SK-N-SH (cell line): ENCODE measurements around the gene COQ9. TPM values are rescaled to one million over a fixed set of nuclear protein-coding genes. Genes with fewer than 3 reads are reported as not detected.

Source experiments
- CTCF ChIA-PET: fragments of 300-600, 350-600 bp; formaldehyde crosslinking; extraction: SDS; loops from one replicate; lab custom pipeline; 2021; lab: Yijun Ruan, JAX
- POLR2A ChIA-PET: fragments of 350-600 bp; sonication (Branson Sonifier 250); formaldehyde crosslinking; extraction: SDS; loops from one replicate; lab custom pipeline; 2020; ENCODE audit warnings: antibody characterized with exemption, inconsistent platforms; lab: Yijun Ruan, JAX
- DNase-seq: peaks from one replicate; pipeline ENCODE4 v3.0.0; 2012
- H2AFZ ChIP-seq: fragments of 200-600 bp; sonication (generic); 2 replicates; pipeline ENCODE4 v1.8.1; 2016; ENCODE audit warnings: antibody characterized with exemption, mild to moderate bottlenecking, low read depth
- H3F3A ChIP-seq: fragments of 200-600 bp; sonication (generic); replicated peaks from 2 replicates; pipeline ENCODE3; 2016; ENCODE audit warnings: antibody characterized with exemption, mild to moderate bottlenecking; ENCODE audit not compliant: insufficient read depth
- H3K27ac ChIP-seq, 2 experiments: fragments of 200-500 bp in 1 of 2; fragments of 200-600 bp in 1 of 2; sonication (Bioruptor generic) in 1 of 2; sonication (generic), shearing (Covaris generic) in 1 of 2; 2 replicates each; pipeline versions ENCODE4 v1.5.1 to v1.6.1; 2014 to 2016; ENCODE audit warnings: low read depth in 2 of 2, inconsistent platforms in 1 of 2, low read length in 1 of 2, mild to moderate bottlenecking in 1 of 2, mixed read lengths in 1 of 2
- H3K27me3 ChIP-seq: fragments of 200-600 bp; sonication (generic), shearing (Covaris generic); 2 replicates; pipeline ENCODE4 v1.6.1; 2016; ENCODE audit warnings: mixed run types; ENCODE audit not compliant: insufficient read depth
- H3K36me3 ChIP-seq, 2 experiments: fragments of 200-500 bp in 1 of 2; fragments of 200-600 bp in 1 of 2; sonication (Bioruptor generic) in 1 of 2; sonication (generic) in 1 of 2; replicated peaks in 1 of 2; 2 replicates each; pipeline versions ENCODE3 to v1.5.1; 2014 to 2016; ENCODE audit warnings: low read length in 1 of 2, mild to moderate bottlenecking in 1 of 2; ENCODE audit not compliant: insufficient read depth in 2 of 2, control insufficient read depth in 1 of 2
- H3K4me1 ChIP-seq, 2 experiments: fragments of 200-500 bp in 1 of 2; fragments of 200-600 bp in 1 of 2; sonication (Bioruptor generic) in 1 of 2; sonication (generic), shearing (Covaris generic) in 1 of 2; 2 replicates each; pipeline versions ENCODE4 v1.5.1 to v1.6.1; 2014 to 2016; ENCODE audit warnings: low read depth in 1 of 2, low read length in 1 of 2, mixed run types in 1 of 2; ENCODE audit not compliant: insufficient read depth in 2 of 2, control insufficient read depth in 1 of 2
- H3K4me2 ChIP-seq: fragments of 200-600 bp; sonication (generic), shearing (Covaris generic); 2 replicates; pipeline ENCODE4 v1.6.1; 2017; ENCODE audit warnings: mixed run types
- H3K4me3 ChIP-seq, 2 experiments: fragments of 200-500 bp in 1 of 2; fragments of 200-600 bp in 1 of 2; sonication (Bioruptor generic) in 1 of 2; sonication (generic), shearing (Covaris generic) in 1 of 2; 2 replicates each; pipeline versions ENCODE4 v1.5.1 to v1.8.1; 2014 to 2016; ENCODE audit warnings: low read depth in 2 of 2, inconsistent platforms in 1 of 2, low read length in 1 of 2, mild to moderate bottlenecking in 1 of 2, mixed read lengths in 1 of 2, moderate library complexity in 1 of 2
- H3K79me2 ChIP-seq: fragments of 200-600 bp; sonication (generic); 2 replicates; pipeline ENCODE4 v1.8.1; 2017; ENCODE audit warnings: mild to moderate bottlenecking; ENCODE audit not compliant: insufficient read depth
- H3K9ac ChIP-seq: fragments of 200-600 bp; sonication (generic); 2 replicates; pipeline ENCODE4 v1.6.1; 2017; ENCODE audit warnings: mixed run types
- H3K9me2 ChIP-seq: fragments of 200-600 bp; sonication (generic); 2 replicates; pipeline ENCODE4 v1.6.1; 2017; ENCODE audit warnings: mixed run types
- H3K9me3 ChIP-seq: fragments of 200-600 bp; sonication (generic); 2 replicates; pipeline ENCODE4 v1.6.1; 2017; ENCODE audit warnings: mixed run types, mild to moderate bottlenecking, moderate library complexity
- H4K20me1 ChIP-seq: fragments of 200-600 bp; sonication (generic); 2 replicates; pipeline ENCODE4 v1.6.1; 2017; ENCODE audit warnings: mild to moderate bottlenecking, mixed run types; ENCODE audit not compliant: insufficient read depth
- EP300 ChIP-seq, 2 experiments: IDR thresholded peaks; 2 replicates each; pipeline versions ENCODE4 v1.4.0 to v1.6.1; 2012; ENCODE audit warnings: borderline replicate concordance in 1 of 2, low read depth in 1 of 2, low read length in 1 of 2
- FOXJ3 ChIP-seq: sonication (generic); formaldehyde crosslinking; IDR thresholded peaks from 2 replicates; pipeline ENCODE4 v1.5.1; 2020; ENCODE audit warnings: mild to moderate bottlenecking, missing genetic modification reagents
- GATA2 ChIP-seq: sonication (generic); formaldehyde crosslinking; IDR thresholded peaks from 2 replicates; pipeline ENCODE4 v1.5.0; 2020; ENCODE audit warnings: mild to moderate bottlenecking, missing genetic modification reagents
- IRF3 ChIP-seq: fragments of 150-350 bp; IDR thresholded peaks from 2 replicates; pipeline ENCODE4 v1.6.1; 2016; ENCODE audit warnings: mild to moderate bottlenecking, low read depth, low read length
- JUND ChIP-seq: IDR thresholded peaks from 2 replicates; pipeline ENCODE4 v1.4.0; 2012
- MXI1 ChIP-seq: IDR thresholded peaks from 2 replicates; pipeline ENCODE4 v1.6.1; 2012; ENCODE audit warnings: mild to moderate bottlenecking, low read depth, low read length, improper control_type of control experiment
- NRF1 ChIP-seq: IDR thresholded peaks from 2 replicates; pipeline ENCODE4 v1.6.1; 2012; ENCODE audit warnings: low read depth, mild to moderate bottlenecking, low read length
- PBX3 ChIP-seq: IDR thresholded peaks from 2 replicates; pipeline ENCODE4; 2012
- RCOR1 ChIP-seq: fragments of 150-350 bp; IDR thresholded peaks from 2 replicates; pipeline ENCODE4 v1.6.1; 2017; ENCODE audit warnings: antibody characterized with exemption, low read length
- REST ChIP-seq: IDR thresholded peaks from 2 replicates; pipeline ENCODE4 v1.6.1; 2012; ENCODE audit warnings: mild to moderate bottlenecking, low read depth, low read length, moderate library complexity
- RFX5 ChIP-seq: IDR thresholded peaks from 2 replicates; pipeline ENCODE4 v1.6.1; 2012; ENCODE audit warnings: mild to moderate bottlenecking, improper control_type of control experiment, low read length
- TEAD4 ChIP-seq: IDR thresholded peaks from 2 replicates; pipeline ENCODE4 v1.4.0; 2012; ENCODE audit warnings: mild to moderate bottlenecking, borderline replicate concordance; ENCODE audit not compliant: insufficient read depth
- ZBTB33 ChIP-seq: IDR thresholded peaks from 2 replicates; pipeline ENCODE4 v1.4.0; 2012; ENCODE audit warnings: low read depth, borderline replicate concordance
- WGBS: methylation state at CpG from one replicate; pipeline ENCODE4 v1.1.6; 2017; ENCODE audit warnings: low lambda C conversion rate; 5-methylcytosine and 5-hydroxymethylcytosine counted together
- polyA plus RNA-seq, 3 experiments: library from polyadenylated mRNA; depleted of rRNA; stranded (reverse); fragments of >200 nt; gene quantifications; 2 replicates each; pipeline ENCODE4 v1.2.3, GENCODE V29; 2012

Gene COQ9
- polyA plus RNA-seq, 1 of the 3 experiments (the other 2 are of a cell fraction), result 81.2 TPM

- no peaks in the 10 kb centered on the region for H3K9me2 ChIP-seq
- H3K36me3 ChIP-seq, result no peaks in the 10 kb centered on the region
- peak overlapping the region in 1 of 2 experiments; percentile 94; a peak in 2 of 4 replicates for H3K27ac ChIP-seq
- CTCF ChIA-PET, result interaction anchor here (0.7 to 21.0 kb wide), 5 partner anchors 11 to 66 kb away, joined by 3 to 354 read pairs (median 22); partner anchors contain the start of gene POLR2C
- H4K20me1 ChIP-seq, result no peaks in the 10 kb centered on the region
- H3K9ac ChIP-seq, result no peak overlapping the region
- H3K27me3 ChIP-seq, result no peaks in the 10 kb centered on the region
- 79% methylated on average over 13 of the region's 19 CpGs for WGBS
- peak overlapping the region in 1 of 2 experiments; percentile 83; a peak in 2 of 4 replicates for H3K4me3 ChIP-seq
- no peak overlapping the region for H2AFZ ChIP-seq
- POLR2A ChIA-PET, result interaction anchor here (0.9 to 10.0 kb wide), 6 partner anchors 11 to 37 kb away, joined by 3 to 152 read pairs (median 10); partner anchors contain the start of genes CIAPIN1, COQ9 and POLR2C
- DNase-seq, result peak; percentile 78
- H3K79me2 ChIP-seq, result no peaks in the 10 kb centered on the region; the same call in 1 of the 2 replicates
- H3K9me3 ChIP-seq, result no peaks in the 10 kb centered on the region
- H3F3A ChIP-seq, result peaks cover 5% of the 10 kb centered on the region
- TF ChIP-seq ZBTB33 (no peak), RFX5 (peak; percentile 46; the same call in 1 of the 2 replicates), NRF1 (no peak), EP300 (IDR thresholded peaks at IDR 0.05; ENCODE audit: borderline replicate concordance in 1 of 2, low read depth in 1 of 2, low read length in 1 of 2) (peak in 1 of 2 experiments; percentile 96; a peak in 2 of 4 replicates), GATA2 (CRISPR knock-in tag) (peak; percentile 99), MXI1 (peak; percentile 66; the same call in 1 of the 2 replicates), REST (no peak), IRF3 (no peak), FOXJ3 (CRISPR knock-in tag) (peak; percentile 97), PBX3 (no peak), JUND (no peak), TEAD4 (no peak), RCOR1 (peak; percentile 57)
- no peak overlapping the region for H3K4me2 ChIP-seq
- peaks cover 12 to 65% of the 10 kb centered on the region in 2 experiments; a peak in 3 of 4 replicates for H3K4me1 ChIP-seq
These were observed 36.6 kb downstream of the COQ9 start for GRCh38 chr16:57483725-57484514.
